K562 (cell line): ENCODE measurements around the gene PUSL1. TPM values are rescaled to one million over a fixed set of nuclear protein-coding genes. Genes with fewer than 3 reads are reported as not detected.

Source experiments
- BHLHE40 ChIP-seq: IDR thresholded peaks from 2 replicates; pipeline ENCODE4 v1.6.1; 2011; ENCODE audit warnings: low read length, improper control_type of control experiment
- CBFB ChIP-seq: sonication (generic); formaldehyde crosslinking; IDR thresholded peaks from 2 replicates; pipeline ENCODE4 v1.4.0; 2020; ENCODE audit warnings: mild to moderate bottlenecking, missing genetic modification reagents
- FIP1L1 ChIP-seq: fragments of 200-400 bp; formaldehyde crosslinking; IDR thresholded peaks from 2 replicates; pipeline ENCODE4 v1.6.1; 2018; ENCODE audit warnings: mild to moderate bottlenecking, low read depth, low read length; ENCODE audit not compliant: poor library complexity, severe bottlenecking
- KAT7 ChIP-seq: sonication (generic); formaldehyde crosslinking; IDR thresholded peaks from 2 replicates; pipeline ENCODE4 v1.8.0; 2022; ENCODE audit warnings: missing genetic modification reagents, mild to moderate bottlenecking, borderline replicate concordance
- KDM1A ChIP-seq, 2 experiments: fragments of 450-650 bp; IDR thresholded peaks; 2 replicates each; pipeline ENCODE4 v1.6.1; 2016; ENCODE audit warnings: mild to moderate bottlenecking in 2 of 2
- KLF13 ChIP-seq: fragments of 450-650 bp; IDR thresholded peaks from 2 replicates; pipeline ENCODE4 v1.6.1; 2016; ENCODE audit warnings: missing genetic modification characterization, low read depth, mild to moderate bottlenecking, missing compliant biosample characterization, moderate library complexity, borderline replicate concordance
- LCOR ChIP-seq: sonication (generic); formaldehyde crosslinking; IDR thresholded peaks from 2 replicates; pipeline ENCODE4 v1.8.0; 2022; ENCODE audit warnings: mild to moderate bottlenecking, missing genetic modification reagents
- MNT ChIP-seq, 2 experiments: fragments of 450-650 bp; conservative IDR thresholded peaks; 2 replicates each; pipeline ENCODE4 v1.6.1; 2017; ENCODE audit warnings: mild to moderate bottlenecking in 2 of 2, moderate library complexity in 2 of 2
- MTA1 ChIP-seq: fragments of 450-650 bp; IDR thresholded peaks from 2 replicates; pipeline ENCODE4 v1.6.1; 2017; ENCODE audit warnings: borderline replicate concordance
- MYC ChIP-seq, 2 experiments: fragments of 250-450 bp in 1 of 2; sonication (Bioruptor Pico) in 1 of 2; IDR thresholded peaks; 2 replicates each; pipeline versions ENCODE4 v1.5.1 to v1.6.1; 2012 to 2021; ENCODE audit warnings: low read depth in 2 of 2, borderline replicate concordance in 1 of 2, improper control_type of control experiment in 1 of 2, low read length in 1 of 2, mild to moderate bottlenecking in 1 of 2, moderate library complexity in 1 of 2
- MYNN ChIP-seq, 2 experiments: sonication (generic); formaldehyde crosslinking in 1 of 2; IDR thresholded peaks; 2 replicates each; pipeline versions ENCODE4 v1.5.0 to v1.6.1; 2016 to 2020; ENCODE audit warnings: antibody characterized with exemption in 1 of 2, missing genetic modification reagents in 1 of 2
- NCOA1 ChIP-seq: fragments of 450-650 bp; IDR thresholded peaks from 2 replicates; pipeline ENCODE4 v1.6.1; 2016; ENCODE audit warnings: low read depth
- PCBP1 ChIP-seq: fragments of 200-400 bp; formaldehyde crosslinking; IDR thresholded peaks from 2 replicates; pipeline ENCODE4 v1.6.1; 2018; ENCODE audit warnings: mild to moderate bottlenecking, low read depth, low read length; ENCODE audit not compliant: poor library complexity, severe bottlenecking
- SIX5 ChIP-seq, 2 experiments: IDR thresholded peaks; 2 replicates each; pipeline ENCODE4 v1.6.1; 2011; ENCODE audit warnings: low read length in 2 of 2, borderline replicate concordance in 1 of 2, low read depth in 1 of 2, mild to moderate bottlenecking in 1 of 2, moderate library complexity in 1 of 2; ENCODE audit not compliant: insufficient read depth in 1 of 2
- SP2 ChIP-seq: IDR thresholded peaks from 2 replicates; pipeline ENCODE4 v1.6.1; 2011; ENCODE audit warnings: mild to moderate bottlenecking, low read depth, low read length, moderate library complexity; ENCODE audit not compliant: poor library complexity, severe bottlenecking; ENCODE audit errors: extremely low read depth
- SRSF9 ChIP-seq: fragments of 200-400 bp; formaldehyde crosslinking; IDR thresholded peaks from 2 replicates; pipeline ENCODE4 v1.6.1; 2017; ENCODE audit warnings: low read depth, low read length, borderline replicate concordance
- TCF7 ChIP-seq: sonication (generic); IDR thresholded peaks from 2 replicates; pipeline ENCODE4 v1.6.1; 2016; ENCODE audit warnings: antibody characterized with exemption, borderline replicate concordance
- TFAP4 ChIP-seq: sonication (generic); formaldehyde crosslinking; IDR thresholded peaks from 2 replicates; pipeline ENCODE4 v1.8.0; 2022; ENCODE audit warnings: missing genetic modification reagents, mild to moderate bottlenecking, moderate library complexity, borderline replicate concordance
- ZNF408 ChIP-seq: fragments of 250-450 bp; sonication (Bioruptor Pico); IDR thresholded peaks from 2 replicates; pipeline ENCODE4 v1.4.0; 2020; ENCODE audit warnings: low read depth, mild to moderate bottlenecking, moderate library complexity
- ZNF589 ChIP-seq: fragments of 200-800 bp; sonication (Bioruptor generic); IDR thresholded peaks from 2 replicates; pipeline ENCODE4 v1.6.1; 2016; ENCODE audit warnings: low read depth, missing genetic modification characterization, missing compliant biosample characterization
- ZNF644 ChIP-seq: fragments of 200-800 bp; sonication (Bioruptor generic); IDR thresholded peaks from 2 replicates; pipeline ENCODE4 v1.6.1; 2016; ENCODE audit warnings: low read depth, missing genetic modification characterization, missing compliant biosample characterization
- polyA plus RNA-seq, 8 experiments: library from polyadenylated mRNA; depleted of rRNA in 4 of 8; stranded (reverse) in 5 of 8; unstranded in 3 of 8; fragments of >200 nt; fragmentation: Nextera tagmentation in 2 of 8; fragmentation: Illumina TruSeq in 1 of 8; extraction: Ambion mirVana in 2 of 8; extraction: Trizol in 1 of 8; gene quantifications; 2 replicates each; pipeline versions ENCODE4 v1.2.1 to v1.2.3, GENCODE V29; 2011 to 2014; ENCODE audit warnings: inconsistent platforms in 1 of 8, missing spikeins in 1 of 8
- total RNA-seq, 7 experiments: library from RNA; depleted of rRNA in 6 of 7; stranded (reverse); fragments of >200 nt in 6 of 7; fragmentation: Illumina TruSeq in 2 of 7; extraction: Trizol in 2 of 7; gene quantifications; 2 replicates each; pipeline versions ENCODE4 v1.2.1 to v1.2.3, GENCODE V29; 2011 to 2021; ENCODE audit warnings: low replicate concordance in 1 of 7

Gene PUSL1
- total and polyA plus RNA-seq, 9 of the 15 experiments (the other 6 are each of a cell fraction or from before 2014, with no cell fraction given): 0.62 to 86.9 (median 13.6) TPM

GRCh38 chr1:1309251-1310108 lies 1.1 kb downstream of the PUSL1 start (continued):
- TF ChIP-seq SP2 (no peak), ZNF589 (CRISPR knock-in tag) (no peak), ZNF644 (tag) (no peak), TCF7 (0 out of 2 replicates have a peak, but pooled peaks have one; percentile 3), SIX5 (IDR thresholded peaks at IDR 0.05; ENCODE audit: borderline replicate concordance in 1 of 2, insufficient read depth in 1 of 2, low read depth in 1 of 2, low read length in 2 of 2) (no peak), PCBP1 (peak; percentile 49), KLF13 (tag) (no peak), SRSF9 (no peak), MNT (conservative IDR thresholded peaks at IDR 0.05) (peak in 1 of 2 experiments; percentile 57; a peak in 1 of 4 replicates), MTA1 (no peak), NCOA1 (no peak), CBFB (peak; percentile 15; the same call in 1 of the 2 replicates), KAT7 (CRISPR knock-in tag) (0 out of 2 replicates have a peak, but pooled peaks have one; percentile 75), FIP1L1 (peak; percentile 67), TFAP4 (CRISPR knock-in tag) (peak; percentile 60), ZNF408 (CRISPR knock-in tag) (no peak), KDM1A (IDR thresholded peaks at IDR 0.05) (no peak), LCOR (CRISPR knock-in tag) (peak; percentile 49; the same call in 1 of the 2 replicates), MYC (IDR thresholded peaks at IDR 0.05; ENCODE audit: low read depth, low read length) (no peak), MYC (CRISPR knock-in tag; IDR thresholded peaks at IDR 0.05; ENCODE audit: borderline replicate concordance, low read depth) (peak; percentile 67; the same call in 1 of the 2 replicates), BHLHE40 (peak; percentile 80; the same call in 1 of the 2 replicates), MYNN (IDR thresholded peaks at IDR 0.05) (peak; percentile 47), MYNN (CRISPR knock-in tag; IDR thresholded peaks at IDR 0.05) (no peak)
